Neural progenitor cell (in vitro differentiated cells): ENCODE measurements around the gene VPS26B. TPM values are rescaled to one million over a fixed set of nuclear protein-coding genes. Genes with fewer than 3 reads are reported as not detected.
A peak's percentile ranks its signal among the peaks of the same experiment; 100 is the strongest.

ENCODE experiments used
- DNase-seq: peaks from one replicate; pipeline ENCODE4 v3.0.0-alpha.2; 2016; ENCODE audit warnings: low spot score
- H2AFZ ChIP-seq: fragments of 200-600 bp; sonication (generic); replicated peaks from 2 replicates; pipeline ENCODE4 v1.6.1; 2016; ENCODE audit warnings: antibody characterized with exemption
- H3F3A ChIP-seq: fragments of 200-600 bp; sonication (generic); 2 replicates; pipeline ENCODE4 v1.6.1; 2016; ENCODE audit warnings: antibody characterized with exemption, low read depth
- H3K27ac ChIP-seq: fragments of 200-600 bp; sonication (generic); 2 replicates; pipeline ENCODE4 v1.5.1; 2016; ENCODE audit warnings: mild to moderate bottlenecking
- H3K27me3 ChIP-seq: fragments of 200-600 bp; sonication (generic); 2 replicates; pipeline ENCODE4 v1.6.1; 2016; ENCODE audit warnings: mild to moderate bottlenecking, moderate library complexity
- H3K36me3 ChIP-seq: fragments of 200-600 bp; sonication (generic); 2 replicates; pipeline ENCODE4 v1.5.1; 2016
- H3K4me1 ChIP-seq: fragments of 200-600 bp; sonication (generic); 2 replicates; pipeline ENCODE4 v1.6.1; 2016; ENCODE audit warnings: mixed run types
- H3K4me2 ChIP-seq: fragments of 200-600 bp; sonication (generic); 2 replicates; pipeline ENCODE4 v1.6.1; 2016
- H3K4me3 ChIP-seq: fragments of 200-600 bp; sonication (generic); 2 replicates; pipeline ENCODE4 v1.5.1; 2016
- H3K79me2 ChIP-seq: fragments of 200-600 bp; sonication (generic); 2 replicates; pipeline ENCODE4 v1.6.1; 2016; ENCODE audit warnings: low read depth
- H3K9ac ChIP-seq: fragments of 200-600 bp; sonication (generic); 2 replicates; pipeline ENCODE4 v1.6.1; 2016
- H3K9me3 ChIP-seq: fragments of 200-600 bp; sonication (generic); 2 replicates; pipeline ENCODE4 v1.5.1; 2016; ENCODE audit warnings: low read depth
- H4K20me1 ChIP-seq: fragments of 200-600 bp; sonication (generic); 2 replicates; pipeline ENCODE4 v1.6.1; 2016; ENCODE audit warnings: low read depth
- H3K27ac Mint-ChIP-seq: 3 replicates; pipeline ENCODE4 v1.8.0; 2021; ENCODE audit warnings: mixed read lengths
- H3K27me3 Mint-ChIP-seq: 2 replicates; pipeline ENCODE4 v1.8.0; 2022; ENCODE audit warnings: low read depth, mild to moderate bottlenecking, inconsistent platforms, moderate library complexity, mixed read lengths; ENCODE audit not compliant: insufficient read depth
- H3K36me3 Mint-ChIP-seq: 3 replicates; pipeline ENCODE4 v1.8.0; 2021; ENCODE audit warnings: mixed read lengths
- H3K4me1 Mint-ChIP-seq: 3 replicates; pipeline ENCODE4 v1.8.0; 2021; ENCODE audit warnings: mixed read lengths
- H3K4me3 Mint-ChIP-seq: 3 replicates; pipeline ENCODE4 v1.8.0; 2021; ENCODE audit warnings: mild to moderate bottlenecking, moderate library complexity, mixed read lengths
- H3K9me3 Mint-ChIP-seq: 3 replicates; pipeline ENCODE4 v1.8.0; 2020; ENCODE audit warnings: mixed read lengths
- CTCF ChIP-seq: fragments of 200-600 bp; sonication (generic); IDR thresholded peaks from 2 replicates; pipeline ENCODE4 v1.5.1; 2017; ENCODE audit warnings: antibody characterized with exemption, mild to moderate bottlenecking
- EZH2 ChIP-seq: fragments of 200-600 bp; sonication (generic); IDR thresholded peaks from 2 replicates; pipeline ENCODE4 v1.6.1; 2017; ENCODE audit warnings: antibody characterized with exemption, mild to moderate bottlenecking, moderate library complexity
- EZH2phosphoT487 ChIP-seq: fragments of 200-600 bp; sonication (generic); IDR thresholded peaks from 2 replicates; pipeline ENCODE4 v1.6.1; 2017; ENCODE audit warnings: antibody characterized with exemption
- total RNA-seq: library from RNA; depleted of rRNA; stranded (reverse); fragments of >200 nt; gene quantifications from 2 replicates; pipeline ENCODE4 v1.2.3, GENCODE V29; 2015; ENCODE audit warnings: low replicate concordance

Gene VPS26B
- total RNA-seq, 1 donor from 2014 or later: 17.6 TPM

- Histone ChIP-seq H3K27ac (no peak overlapping the region), H3K4me3 (no peak overlapping the region), H3K79me2 (peaks cover 15% of the 10 kb centered on the region), H3K36me3 (no peaks in the 10 kb centered on the region), H4K20me1 (peaks cover 17% of the 10 kb centered on the region), H3K9me3 (no peaks in the 10 kb centered on the region), H3K9ac (no peak overlapping the region), H3K27me3 (peaks cover 12% of the 10 kb centered on the region), H3F3A (no peaks in the 10 kb centered on the region), H3K4me2 (no peak overlapping the region), H2AFZ (no peak overlapping the region), H3K4me1 (peaks cover 6% of the 10 kb centered on the region)
- TF ChIP-seq EZH2 (no peak), EZH2phosphoT487 (no peak), CTCF (no peak)
- H3K27ac Mint-ChIP-seq: no peak overlapping the region
- H3K36me3 Mint-ChIP-seq: peaks cover 4% of the 10 kb centered on the region
- H3K4me1 Mint-ChIP-seq: peaks cover 39% of the 10 kb centered on the region
- no peak for DNase-seq
- H3K27me3 Mint-ChIP-seq: peaks cover 5% of the 10 kb centered on the region
- no peaks in the 10 kb centered on the region for H3K9me3 Mint-ChIP-seq
- no peak overlapping the region for H3K4me3 Mint-ChIP-seq
These were observed 5.9 kb downstream of the VPS26B start for GRCh38 chr11:134230339-134230738.

GRCh38 chr11:134231958-134232659, 7.6 kb downstream of the VPS26B start:
- H3K9me3 Mint-ChIP-seq: no peaks in the 10 kb centered on the region
- no peaks in the 10 kb centered on the region for H3K4me1 ChIP-seq
- H3K4me2 ChIP-seq: no peak overlapping the region
- H3K9ac ChIP-seq: no peak overlapping the region
- no peaks in the 10 kb centered on the region for H3K9me3 ChIP-seq
- no peaks in the 10 kb centered on the region for H3K79me2 ChIP-seq
- H3K4me3 Mint-ChIP-seq: no peak overlapping the region
- DNase-seq: no peak
- no peaks in the 10 kb centered on the region for H3F3A ChIP-seq
- peaks cover 4% of the 10 kb centered on the region for H3K36me3 Mint-ChIP-seq
- peaks cover 5% of the 10 kb centered on the region for H3K27me3 Mint-ChIP-seq
- H3K4me3 ChIP-seq: no peak overlapping the region
- H3K27ac ChIP-seq: no peak overlapping the region
- no peak for TF ChIP-seq EZH2phosphoT487
- no peak for TF ChIP-seq CTCF
- no peak for TF ChIP-seq EZH2
- no peaks in the 10 kb centered on the region for H3K36me3 ChIP-seq
- no peaks in the 10 kb centered on the region for H4K20me1 ChIP-seq
- H3K27ac Mint-ChIP-seq: peak overlapping the region; percentile 48
- peaks cover 31% of the 10 kb centered on the region for H3K4me1 Mint-ChIP-seq
- H2AFZ ChIP-seq: no peak overlapping the region
- H3K27me3 ChIP-seq: no peaks in the 10 kb centered on the region

GRCh38 chr11:134233729-134234179, 9.3 kb downstream of the VPS26B start:
- Histone ChIP-seq H3K79me2 (no peaks in the 10 kb centered on the region), H3K36me3 (no peaks in the 10 kb centered on the region), H3K4me1 (no peaks in the 10 kb centered on the region), H3K27me3 (no peaks in the 10 kb centered on the region), H3K9me3 (no peaks in the 10 kb centered on the region), H3K27ac (no peak overlapping the region), H3F3A (no peaks in the 10 kb centered on the region), H2AFZ (no peak overlapping the region), H4K20me1 (no peaks in the 10 kb centered on the region), H3K4me3 (no peak overlapping the region), H3K9ac (no peak overlapping the region), H3K4me2 (no peak overlapping the region)
- no peak overlapping the region for H3K4me3 Mint-ChIP-seq
- no peak for DNase-seq
- peaks cover 3% of the 10 kb centered on the region for H3K27me3 Mint-ChIP-seq
- no peaks in the 10 kb centered on the region for H3K9me3 Mint-ChIP-seq
- H3K4me1 Mint-ChIP-seq: peaks cover 24% of the 10 kb centered on the region
- no peak overlapping the region for H3K27ac Mint-ChIP-seq
- no peak for TF ChIP-seq CTCF
- TF ChIP-seq EZH2phosphoT487: no peak
- TF ChIP-seq EZH2: no peak
- H3K36me3 Mint-ChIP-seq: peaks cover 9% of the 10 kb centered on the region
